HL-60/S4 treated with retinoic acid at 250 ng/mL for 4 days and 3 days (cell line): ENCODE measurements around the gene RPL27.

ENCODE experiments used
- in situ Hi-C: fragments of 300-500 bp; cut with MboI; formaldehyde crosslinking; loops from 2 replicates; pipeline ENCODE4 v1.7.0; 2022; ENCODE audit warnings: low sequenced_read_pairs

RPL27 gene

GRCh38 chr17:43020030-43020621 is 21.9 kb downstream of the RPL27 start:
- in situ Hi-C loops, result loop anchor here (25.0 kb wide), 1 partner anchor 292 kb away; no protein-coding TSS in a partner anchor

DNA sequence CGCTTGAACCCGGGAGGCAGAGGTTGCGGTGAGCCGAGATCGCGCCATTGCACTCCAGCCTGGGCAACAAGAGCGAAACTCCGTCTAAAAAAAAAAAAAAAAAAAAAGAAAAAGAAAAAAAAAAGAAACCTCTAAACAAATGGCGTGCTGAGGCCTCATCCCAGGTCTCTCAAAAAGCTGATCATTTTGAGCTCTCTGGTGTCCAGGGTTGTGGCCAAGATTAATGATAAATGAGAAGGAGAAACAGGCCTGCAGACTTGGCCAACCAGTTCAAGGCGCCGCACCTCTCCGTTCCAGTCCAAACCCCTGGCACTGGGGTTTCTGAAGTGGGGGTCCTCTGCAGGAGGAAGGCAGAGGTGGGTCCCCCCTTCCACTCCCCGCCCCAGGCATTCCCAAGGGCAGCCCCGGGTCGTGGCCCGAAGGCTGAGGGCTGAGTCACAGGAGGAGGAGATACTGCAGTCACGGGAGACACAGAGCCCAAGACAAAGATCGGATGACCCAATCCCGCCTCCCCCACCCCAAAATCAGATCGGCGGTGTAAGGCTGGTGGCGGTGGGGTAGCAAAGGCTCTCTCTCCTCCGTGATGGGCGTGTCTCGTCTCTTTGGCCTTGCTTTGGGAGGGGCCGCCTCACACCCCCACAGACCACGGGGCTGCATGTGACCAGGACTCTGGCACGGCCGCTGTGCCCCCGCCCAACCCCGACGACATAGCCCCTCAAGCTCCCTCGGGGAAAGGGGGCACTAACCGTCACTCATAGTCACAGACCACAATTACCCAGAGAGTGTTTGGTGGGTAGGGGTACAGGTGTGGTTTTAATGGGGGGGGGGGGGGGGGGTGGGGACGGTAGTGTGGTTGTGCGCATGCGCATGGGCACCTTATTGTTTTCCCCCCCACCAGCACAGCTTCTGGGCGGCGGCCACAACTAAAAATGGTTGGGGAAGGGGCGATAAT is 22.8 kb downstream of the RPL27 start:
- in situ Hi-C loops, result loop anchor here (25.0 kb wide), 1 partner anchor 291 kb away; no protein-coding TSS in a partner anchor

DNA sequence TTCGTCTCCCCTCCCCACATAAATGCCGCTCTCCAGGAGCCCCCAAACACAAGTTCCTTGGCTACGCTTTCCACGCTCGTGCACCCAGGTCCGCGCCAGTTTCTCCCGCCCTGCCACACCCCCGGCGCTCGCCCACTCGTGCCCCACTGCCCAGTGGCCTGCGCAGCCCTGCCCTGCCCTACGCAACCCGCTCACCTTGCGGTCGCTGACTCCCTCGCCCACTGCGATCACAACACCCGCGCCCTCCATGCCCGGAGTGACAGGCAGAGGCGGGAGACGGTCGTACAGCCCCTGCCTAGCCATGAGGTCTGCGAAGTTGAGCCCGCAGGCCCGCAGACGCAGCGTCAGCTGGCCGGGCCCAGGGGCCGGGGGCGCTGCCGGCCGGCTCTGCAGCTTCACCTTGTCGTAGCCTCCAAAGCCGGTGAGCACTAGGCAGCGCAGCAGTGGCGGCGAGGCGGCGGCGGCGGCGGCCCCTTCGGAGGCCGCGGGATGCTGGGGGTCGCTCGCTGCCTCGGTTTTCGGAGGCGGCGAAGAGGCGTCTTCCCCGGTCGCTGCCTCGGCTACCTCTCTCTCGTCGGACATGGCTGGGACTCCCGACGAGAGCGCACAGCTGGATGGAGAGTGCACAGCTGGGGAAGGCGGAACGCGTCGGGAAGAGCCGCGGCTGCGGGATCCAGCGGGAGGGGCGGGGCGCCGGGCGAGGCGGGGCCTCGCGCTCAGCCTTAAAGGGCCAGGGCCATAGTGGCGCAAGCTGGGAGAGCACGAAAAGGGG is 23.7 kb downstream of the RPL27 start, which contains the start of gene VAT1:
Gene VAT1 (minus strand): TSS at position 645 of the 772 bp plus-strand sequence. CDS start 63 bp downstream, at position 582.
- in situ Hi-C loops, result loop anchor here (25.0 kb wide), 1 partner anchor 290 kb away; no protein-coding TSS in a partner anchor

DNA sequence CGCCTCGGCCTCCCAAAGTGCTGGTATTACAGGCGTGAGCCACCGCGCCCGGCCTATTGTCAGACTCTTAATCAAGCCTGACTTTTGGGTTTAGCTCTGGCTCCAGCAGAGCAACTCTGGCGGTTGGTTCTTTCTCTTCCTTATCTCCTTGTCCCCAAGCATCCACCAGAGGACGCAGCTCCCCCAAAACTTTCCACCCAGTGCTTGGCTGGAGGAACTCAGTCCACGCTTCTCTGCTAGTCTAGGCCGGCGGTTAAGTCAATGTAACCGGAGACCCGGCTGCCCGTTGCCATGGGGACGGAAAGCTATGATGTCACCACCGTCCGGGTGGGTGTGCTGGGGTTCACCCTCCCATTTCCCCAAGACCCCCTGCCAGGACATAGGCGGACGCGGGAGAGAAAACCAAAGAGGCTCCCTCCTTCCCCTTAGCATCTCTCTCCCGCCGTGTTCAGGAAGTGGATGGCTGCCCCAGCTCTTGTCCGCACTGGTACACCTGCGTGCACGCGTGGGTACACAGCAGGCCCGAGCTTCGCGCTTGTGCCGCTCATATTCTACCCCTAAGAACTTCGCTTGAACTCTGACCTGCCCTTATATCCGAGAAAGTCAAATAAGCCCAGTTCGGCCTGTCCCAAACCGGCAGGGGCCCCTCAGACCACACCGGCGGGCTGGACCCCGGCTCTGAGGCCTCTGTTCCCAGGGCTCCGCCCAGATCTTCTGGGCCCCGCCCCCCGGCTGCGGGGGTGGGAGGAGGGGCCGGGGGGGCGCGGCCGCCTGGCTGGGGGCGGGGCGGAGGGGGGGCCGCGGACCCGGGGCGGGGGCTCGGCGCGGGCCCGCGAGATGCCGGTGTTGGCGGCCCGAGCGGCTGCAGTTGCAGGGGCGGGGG is 26.4 kb downstream of the RPL27 start, which contains the start of gene RND2:
Gene RND2 (plus strand): TSS at position 825 of the 883 bp plus-strand sequence. CDS start 117 bp downstream, outside the sequence.
- in situ Hi-C loops, result loop anchor here (25.0 kb wide), 1 partner anchor 288 kb away; no protein-coding TSS in a partner anchor

DNA sequence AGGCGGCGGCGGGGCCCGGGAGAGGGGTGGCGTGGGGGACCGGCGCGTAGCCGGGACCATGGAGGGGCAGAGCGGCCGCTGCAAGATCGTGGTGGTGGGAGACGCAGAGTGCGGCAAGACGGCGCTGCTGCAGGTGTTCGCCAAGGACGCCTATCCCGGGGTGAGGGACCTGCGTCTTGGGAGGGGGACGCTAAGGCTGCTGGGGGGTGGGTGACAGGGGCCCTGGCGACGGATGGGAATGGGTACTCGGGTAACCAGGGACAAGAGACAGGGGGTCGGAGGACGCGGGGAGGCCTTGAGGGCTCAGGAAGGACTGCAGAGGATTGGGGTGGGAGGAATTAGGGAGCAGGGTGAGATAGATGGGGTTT is 27.1 kb downstream of the RPL27 start:
- in situ Hi-C loops, result no loop called here

GRCh38 chr17:43025766-43026537 is 27.7 kb downstream of the RPL27 start:
- in situ Hi-C loops, result no loop called here

GRCh38 chr17:43026595-43026994 is 28.4 kb downstream of the RPL27 start:
- in situ Hi-C loops, result no loop called here

GRCh38 chr17:43027091-43028032 is 29.1 kb downstream of the RPL27 start:
- in situ Hi-C loops, result no loop called here

GRCh38 chr17:43028221-43028861 is 30.1 kb downstream of the RPL27 start:
- in situ Hi-C loops, result no loop called here

GRCh38 chr17:43030137-43030767 is 32.0 kb downstream of the RPL27 start:
- in situ Hi-C loops, result no loop called here

DNA sequence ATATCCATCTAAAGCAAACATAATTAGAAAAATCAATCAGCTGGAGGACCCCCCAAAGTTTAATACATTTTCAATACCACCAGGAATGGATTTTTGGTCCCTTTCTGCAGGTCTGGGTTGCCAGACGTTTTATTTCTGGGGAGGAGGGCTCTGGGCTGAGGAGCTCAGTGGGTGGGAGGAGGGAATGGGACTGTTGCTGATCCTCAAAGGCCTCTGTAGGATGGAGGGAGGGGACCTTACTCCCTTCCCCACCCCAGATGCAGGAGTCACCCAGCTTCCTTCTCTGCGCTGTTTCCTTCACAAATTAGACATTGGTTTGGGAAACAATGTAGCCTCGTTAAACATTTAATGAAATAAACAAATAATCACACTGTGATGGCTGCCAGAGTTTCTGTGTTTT is 33.4 kb downstream of the RPL27 start:
- in situ Hi-C loops, result no loop called here

DNA sequence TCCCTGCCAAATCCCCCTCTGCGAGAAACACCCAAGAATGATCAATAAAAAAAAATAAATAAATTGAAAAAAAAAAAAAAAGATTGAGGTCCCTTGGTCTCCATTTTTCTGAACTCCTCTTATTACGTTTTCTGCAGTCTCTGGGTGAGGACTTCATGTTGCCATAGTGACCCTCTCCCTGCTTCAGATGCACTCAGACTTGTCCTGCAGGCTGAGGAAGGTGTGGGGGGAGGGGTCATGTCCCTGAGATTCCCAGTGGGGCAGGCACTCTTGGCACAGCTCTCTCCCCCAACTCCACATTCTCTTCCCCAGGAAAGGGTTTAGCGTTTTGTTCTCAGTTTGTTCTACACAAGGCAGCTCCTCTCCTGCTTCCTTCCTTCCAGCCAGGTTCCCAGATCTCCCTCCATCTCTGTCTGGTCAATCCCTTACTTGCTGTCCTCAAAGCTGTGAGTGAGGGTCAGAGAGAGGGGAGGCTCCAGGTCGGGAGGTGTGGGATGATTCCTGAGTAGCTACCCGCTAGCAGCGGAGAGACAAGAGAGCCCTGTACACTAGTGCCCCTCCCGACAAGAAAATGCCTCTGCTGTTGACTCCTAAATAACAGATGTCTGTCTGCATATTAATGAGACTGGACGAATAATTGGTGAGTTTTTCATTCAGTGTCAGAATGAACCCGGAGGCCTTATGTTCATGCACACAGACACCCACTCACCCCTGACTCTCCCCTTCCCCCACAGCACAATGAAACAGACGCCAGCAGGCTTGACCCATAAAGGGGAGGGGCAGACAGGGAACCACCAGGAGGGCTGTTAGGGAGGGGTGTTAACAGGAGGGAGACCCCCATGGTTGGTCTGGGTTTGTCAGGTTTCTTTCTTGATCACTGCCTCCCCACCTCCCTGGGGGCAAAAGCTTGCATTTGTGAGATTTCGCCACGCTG is 36.0 kb downstream of the RPL27 start:
- in situ Hi-C loops, result no loop called here

DNA sequence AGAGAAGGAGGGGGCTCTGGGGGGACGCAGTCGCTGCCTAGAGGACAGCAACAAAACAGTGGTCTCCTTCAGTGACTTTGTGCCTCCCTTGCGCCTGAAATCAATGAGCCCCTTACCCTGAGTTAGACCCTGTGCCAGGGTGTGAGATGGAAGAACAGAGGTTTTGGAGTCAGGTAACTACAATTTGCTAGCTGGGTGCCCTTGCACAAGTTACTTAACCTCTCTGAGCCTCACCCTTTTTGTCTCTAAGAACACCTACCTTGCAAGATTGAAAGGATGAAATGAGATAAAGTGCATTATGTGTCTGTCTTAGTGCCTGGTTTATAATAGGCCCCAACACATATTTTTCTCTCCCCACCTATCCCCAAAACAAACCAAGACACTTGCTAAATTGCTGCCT is 36.7 kb downstream of the RPL27 start:
- in situ Hi-C loops, result no loop called here

GRCh38 chr17:43039646-43040045 is 41.4 kb downstream of the RPL27 start:
- in situ Hi-C loops, result no loop called here

DNA sequence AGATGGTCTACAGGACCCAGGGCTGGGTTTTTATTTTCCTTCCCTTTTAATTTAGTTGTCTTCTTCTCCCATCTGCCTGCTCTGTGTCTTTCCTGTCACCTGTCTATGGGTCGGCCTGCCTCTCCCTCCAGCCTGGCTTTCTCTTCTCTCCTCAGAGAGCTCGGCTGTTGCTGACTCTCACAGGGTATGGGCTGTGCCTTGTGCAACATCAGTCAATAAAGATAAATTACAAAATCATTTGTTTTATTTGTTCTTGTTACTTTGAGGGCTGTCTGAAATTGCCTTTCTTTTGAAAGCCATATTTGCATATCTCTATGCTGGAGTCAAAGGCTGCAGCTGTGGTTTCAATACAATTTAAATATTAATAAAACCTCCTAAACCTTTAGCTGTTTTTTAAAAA is 42.4 kb downstream of the RPL27 start:
- in situ Hi-C loops, result no loop called here

DNA sequence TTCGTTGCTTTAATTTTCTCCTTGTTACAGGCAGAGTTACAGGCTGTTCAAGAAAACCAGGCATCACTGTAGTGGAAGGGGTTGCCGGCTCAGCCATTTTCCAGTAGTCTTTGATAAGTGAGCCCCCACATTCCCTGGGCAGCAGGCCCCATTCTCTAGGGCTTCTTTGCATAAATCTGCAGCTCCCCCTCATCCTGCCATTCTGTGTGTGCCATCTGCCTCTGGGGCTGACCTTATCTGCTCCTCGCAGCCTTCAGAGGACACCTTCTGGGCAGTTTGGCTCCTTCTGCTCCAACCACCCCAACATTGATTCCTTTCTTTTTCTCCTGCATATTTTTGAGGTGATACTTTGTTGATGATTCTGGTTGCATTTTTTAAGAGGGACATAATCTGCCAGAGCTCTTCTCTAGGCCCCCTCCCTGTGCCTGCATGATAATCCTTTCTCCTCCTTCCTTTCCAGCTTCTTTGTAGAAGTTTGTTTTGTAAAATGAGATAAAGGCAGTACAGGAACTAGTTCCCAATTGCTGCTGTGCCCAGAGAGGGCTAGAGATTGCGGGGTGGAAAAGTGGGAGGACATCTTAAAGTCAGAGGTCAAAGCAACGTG is 43.9 kb downstream of the RPL27 start:
- in situ Hi-C loops, result no loop called here
